IMR-90 (cell line): ENCODE results near the gene OPN1MW2.
"Not testable (repeated sequence)": the region's sequence is repeated elsewhere in the genome, so short reads cannot be mapped to it uniquely, and the experiment has no call there.

Experiments
- BHLHE40 ChIP-seq: fragments of 150-350 bp; IDR thresholded peaks from 2 replicates; pipeline ENCODE4 v1.6.1; 2016; ENCODE audit warnings: mild to moderate bottlenecking, low read depth, low read length
- CTCF ChIP-seq: conservative IDR thresholded peaks from 2 replicates; pipeline ENCODE4 v1.5.1; 2012; ENCODE audit warnings: mild to moderate bottlenecking, low read depth, low read length, improper control_type of control experiment
- MAFK ChIP-seq: IDR thresholded peaks from 2 replicates; pipeline ENCODE4 v1.6.1; 2012; ENCODE audit warnings: low read depth, low read length, improper control_type of control experiment
- NFE2L2 ChIP-seq: fragments of 150-350 bp; IDR thresholded peaks from 2 replicates; pipeline ENCODE4 v1.6.1; 2016; ENCODE audit warnings: low read depth, mild to moderate bottlenecking, low read length
- POLR2A ChIP-seq: IDR thresholded peaks from 2 replicates; pipeline ENCODE4 v1.6.1; 2012; ENCODE audit warnings: mild to moderate bottlenecking, low read depth, low read length
- RAD21 ChIP-seq: IDR thresholded peaks from 2 replicates; pipeline ENCODE4 v1.6.1; 2012; ENCODE audit warnings: low read length, improper control_type of control experiment
- RFX5 ChIP-seq: IDR thresholded peaks from 2 replicates; pipeline ENCODE4 v1.8.0; 2012; ENCODE audit warnings: low read depth, mild to moderate bottlenecking, low read length, moderate library complexity

DNA sequence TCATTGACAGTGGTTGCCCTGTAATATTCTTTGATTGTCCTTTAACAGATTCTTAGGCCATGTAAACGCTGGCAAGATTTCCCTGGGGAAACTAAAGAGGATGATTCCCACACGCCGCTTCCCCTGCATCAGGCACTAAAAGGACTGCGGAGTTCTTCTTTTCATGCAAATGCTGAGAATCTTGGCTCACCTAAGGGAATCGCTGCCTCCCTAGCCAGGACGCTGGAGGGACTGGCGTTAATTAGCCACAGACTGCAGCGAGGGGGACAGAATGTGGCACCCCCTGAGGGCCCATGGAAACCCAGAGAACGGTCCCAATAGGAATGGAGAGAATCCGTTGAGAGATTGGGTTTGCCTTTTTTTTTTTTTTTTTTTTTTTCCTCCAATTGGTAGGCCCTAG lies 8.1 kb upstream of the OPN1MW2 start:
- TF ChIP-seq CTCF, POLR2A, RAD21, NFE2L2, BHLHE40, MAFK, RFX5: not testable (repeated sequence)
